ENCODE results near the gene DLGAP1. TPM values are rescaled to one million over a fixed set of nuclear protein-coding genes. Genes with fewer than 3 reads are reported as not detected.
"Not testable (repeated sequence)": the region's sequence is repeated elsewhere in the genome, so short reads cannot be mapped to it uniquely, and the experiment has no call there.

The DLGAP1 gene
- total and polyA plus RNA-seq, 9 donors, result 2.0 to 42.7 (median 3.8) TPM

- Histone ChIP-seq H3K9me3 (no peaks in the 10 kb centered on the region), H3K36me3 (no peaks in the 10 kb centered on the region), H3K4me3 (no peak overlapping the region), H3K4me1 (ENCODE audit: insufficient read depth) (no peaks in the 10 kb centered on the region), H3K27ac (no peak overlapping the region), H3K27me3 (no peaks in the 10 kb centered on the region)
- DNase-seq, result no peak
- TF ChIP-seq POLR2A (IDR thresholded peaks at IDR 0.05), result no peak
- no peak for TF ChIP-seq EP300 (IDR thresholded peaks at IDR 0.05)
- TF ChIP-seq CTCF (IDR thresholded peaks at IDR 0.05), result no peak
- intact Hi-C loops (cut with DNase I), result no loop called here
These were observed 155.7 kb downstream of the DLGAP1 start for GRCh38 chr18:4299395-4299794.

GRCh38 chr18:4293337-4293736, 161.8 kb downstream of the DLGAP1 start:
- no peaks in the 10 kb centered on the region for H3K36me3 ChIP-seq
- no peak overlapping the region for H3K27ac ChIP-seq
- intact Hi-C loops (cut with DNase I), result no loop called here
- DNase-seq, result no peak
- no peaks in the 10 kb centered on the region for H3K27me3 ChIP-seq
- H3K4me1 ChIP-seq (ENCODE audit: insufficient read depth), result no peaks in the 10 kb centered on the region
- WGBS, 3 donors, result 93 to 95% (median 95%) methylated on average over 1 of the region's 1 CpG
- H3K9me3 ChIP-seq, result no peaks in the 10 kb centered on the region
- H3K4me3 ChIP-seq, result no peak overlapping the region
- no peak for TF ChIP-seq CTCF (IDR thresholded peaks at IDR 0.05)
- no peak for TF ChIP-seq EP300 (IDR thresholded peaks at IDR 0.05)
- TF ChIP-seq POLR2A (IDR thresholded peaks at IDR 0.05), result no peak

GRCh38 chr18:4292696-4293095, 162.4 kb downstream of the DLGAP1 start:
- Histone ChIP-seq H3K4me3 (no peak overlapping the region), H3K27ac (no peak overlapping the region), H3K27me3 (no peaks in the 10 kb centered on the region), H3K4me1 (ENCODE audit: insufficient read depth) (no peaks in the 10 kb centered on the region), H3K36me3 (no peaks in the 10 kb centered on the region), H3K9me3 (no peaks in the 10 kb centered on the region)
- WGBS, 3 donors, result 85 to 91% (median 86%) methylated on average over 2 of the region's 2 CpGs
- DNase-seq, result no peak
- intact Hi-C loops (cut with DNase I), result no loop called here
- TF ChIP-seq EP300 (IDR thresholded peaks at IDR 0.05) (no peak), POLR2A (IDR thresholded peaks at IDR 0.05) (no peak), CTCF (IDR thresholded peaks at IDR 0.05) (no peak)

- H3K4me3 ChIP-seq; intact Hi-C loops (cut with DNase I): not testable (repeated sequence)
- 72 to 79% (median 76%) methylated on average over 3 of the region's 3 CpGs for WGBS, 3 donors
These were observed 167.8 kb downstream of the DLGAP1 start for GRCh38 chr18:4287340-4287739.

GRCh38 chr18:4286256-4286655, 168.9 kb downstream of the DLGAP1 start:
- no peaks in the 10 kb centered on the region for H3K36me3 ChIP-seq

More at GRCh38 chr18:4287340-4287739, 167.8 kb downstream of the DLGAP1 start:
- not testable (repeated sequence) for H3K36me3 ChIP-seq; DNase-seq; H3K9me3 ChIP-seq; H3K27ac ChIP-seq; H3K4me1 ChIP-seq (ENCODE audit: insufficient read depth); H3K27me3 ChIP-seq

More at GRCh38 chr18:4286256-4286655, 168.9 kb downstream of the DLGAP1 start:
- 37 to 47% (median 43%) methylated on average over 5 of the region's 5 CpGs for WGBS, 3 donors
- DNase-seq, result no peak
- Histone ChIP-seq H3K4me1 (ENCODE audit: insufficient read depth) (no peaks in the 10 kb centered on the region), H3K4me3 (no peak overlapping the region), H3K9me3 (no peaks in the 10 kb centered on the region), H3K27ac (no peak overlapping the region), H3K27me3 (no peaks in the 10 kb centered on the region)
- TF ChIP-seq POLR2A (IDR thresholded peaks at IDR 0.05) (no peak), CTCF (IDR thresholded peaks at IDR 0.05) (no peak), EP300 (IDR thresholded peaks at IDR 0.05) (no peak)
- intact Hi-C loops (cut with DNase I), result no loop called here
